NK-92 (cell line): Measurements from ENCODE around the gene DAB2IP.

Experiments
- DNase-seq: peaks from one replicate; lab custom pipeline; 2025; ENCODE audit not compliant: unreplicated experiment; lab: John Stamatoyannopoulos, UW

DAB2IP gene

DNA sequence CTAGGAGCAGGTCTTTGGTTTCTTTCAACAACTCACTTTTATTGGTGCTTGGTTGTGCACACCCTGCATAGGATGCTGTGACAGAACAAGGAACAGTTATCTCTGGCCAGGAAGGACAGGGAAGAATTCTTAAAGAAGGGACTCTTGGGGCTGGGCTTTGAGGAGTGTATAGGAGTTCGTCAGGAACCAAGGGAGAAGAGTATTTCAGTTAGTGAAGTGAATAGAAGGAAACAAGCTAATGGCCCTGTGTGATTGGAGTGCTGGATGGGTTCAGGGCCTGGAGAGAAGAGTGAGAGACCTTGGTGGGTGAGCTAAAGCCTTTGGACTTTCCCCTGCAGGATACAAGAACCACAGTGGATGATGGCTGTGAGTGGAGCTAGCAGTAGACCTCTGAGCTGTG, 32.2 kb downstream of the DAB2IP start:
- no peak for DNase-seq

DNA sequence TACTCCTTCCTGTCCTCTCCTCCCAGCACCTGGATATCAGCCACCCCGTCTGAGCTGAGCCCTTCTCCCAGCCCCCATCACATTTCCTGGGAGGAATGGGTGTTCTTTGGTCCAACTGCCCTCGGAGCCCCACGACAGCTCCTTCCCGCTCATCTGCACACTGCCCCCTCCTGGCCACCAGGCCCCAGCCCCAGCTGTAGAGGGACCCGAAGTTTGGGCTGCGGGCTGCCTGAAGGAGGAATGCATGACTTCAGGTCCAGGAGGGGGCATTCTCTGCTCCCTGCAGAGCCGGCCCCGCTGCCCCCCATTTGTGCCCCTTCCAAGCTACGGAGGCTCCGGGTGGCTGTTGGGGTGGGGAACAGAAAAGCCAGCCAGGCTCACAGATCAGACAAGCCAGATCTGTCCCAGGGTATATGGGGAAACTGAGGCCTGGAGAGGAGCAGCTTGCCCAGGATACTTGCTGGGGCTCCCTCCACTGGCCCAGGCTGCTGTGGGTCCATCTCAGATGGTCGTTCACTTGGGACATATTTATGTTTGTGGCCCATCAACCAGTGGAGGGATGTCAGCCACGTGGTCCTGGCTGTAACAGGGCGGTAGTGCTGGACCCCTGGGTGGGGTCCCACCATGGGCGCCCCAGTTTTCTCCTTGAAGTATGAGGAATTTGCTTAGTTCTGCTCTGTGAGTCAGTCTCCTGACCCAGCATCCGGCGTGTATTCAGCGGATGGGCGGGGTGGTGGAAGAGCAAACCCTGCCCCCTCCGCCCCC, 33.1 kb downstream of the DAB2IP start:
- no peak for DNase-seq

DNA sequence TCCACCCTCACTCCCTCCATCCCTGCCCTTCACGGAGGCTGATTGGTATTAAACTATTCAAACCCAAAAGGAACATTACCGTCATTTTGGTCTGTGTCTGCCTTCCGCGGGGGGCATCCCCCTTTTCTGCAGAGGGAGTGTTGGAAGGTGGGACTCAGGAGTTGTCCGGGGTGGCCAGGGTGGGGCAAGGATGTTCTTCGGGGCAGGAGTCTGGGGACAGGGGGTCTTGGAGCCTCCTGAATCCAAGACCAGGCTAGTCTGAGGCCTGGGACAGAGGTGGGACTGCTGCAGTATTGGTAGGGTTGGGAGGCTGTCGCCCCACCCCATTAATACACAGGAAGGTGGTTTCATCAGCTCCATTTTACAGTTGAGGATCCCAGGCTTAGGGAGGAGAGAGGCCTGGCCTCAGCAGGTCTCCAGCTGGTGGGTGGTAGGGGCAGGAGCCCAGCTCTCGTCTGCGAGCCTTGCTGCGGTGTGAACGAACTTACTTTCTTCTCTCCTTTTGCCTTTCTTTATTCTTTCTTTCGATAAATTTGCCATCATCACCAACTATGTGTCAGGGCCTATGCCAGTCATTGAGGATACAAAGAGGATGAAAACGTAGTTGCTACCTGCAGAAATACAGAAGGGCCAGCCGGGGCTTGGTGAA, 33.8 kb downstream of the DAB2IP start:
- DNase-seq, result no peak

DNA sequence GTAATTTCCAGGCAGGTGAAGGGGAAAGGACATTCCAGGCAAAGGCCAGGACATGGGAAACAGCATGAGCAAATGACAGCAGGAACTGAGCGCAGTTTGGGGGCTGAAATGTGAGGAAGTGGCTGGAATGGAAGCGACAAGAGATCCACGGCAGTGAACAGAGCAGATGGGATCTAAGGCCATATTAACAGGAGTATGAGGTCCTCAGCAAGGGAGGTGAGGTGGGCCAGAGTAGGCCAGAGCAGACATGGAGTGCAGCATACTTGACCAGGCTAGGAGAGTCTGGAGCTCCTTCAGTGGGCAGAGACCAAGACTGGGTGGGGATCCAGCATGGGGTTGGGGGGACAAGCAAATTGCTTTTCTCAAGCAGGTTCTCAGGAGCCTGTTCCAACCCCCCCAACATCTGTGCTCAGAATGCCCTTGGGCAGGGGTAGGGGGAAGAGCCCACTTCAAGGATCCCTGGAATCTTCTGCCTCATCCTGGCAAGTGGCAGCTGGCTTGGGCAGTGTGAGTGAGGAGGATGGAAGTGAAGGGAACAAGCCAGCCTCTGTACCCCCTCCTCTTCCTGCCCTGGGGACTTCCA, 34.5 kb downstream of the DAB2IP start:
- no peak for DNase-seq

DNA sequence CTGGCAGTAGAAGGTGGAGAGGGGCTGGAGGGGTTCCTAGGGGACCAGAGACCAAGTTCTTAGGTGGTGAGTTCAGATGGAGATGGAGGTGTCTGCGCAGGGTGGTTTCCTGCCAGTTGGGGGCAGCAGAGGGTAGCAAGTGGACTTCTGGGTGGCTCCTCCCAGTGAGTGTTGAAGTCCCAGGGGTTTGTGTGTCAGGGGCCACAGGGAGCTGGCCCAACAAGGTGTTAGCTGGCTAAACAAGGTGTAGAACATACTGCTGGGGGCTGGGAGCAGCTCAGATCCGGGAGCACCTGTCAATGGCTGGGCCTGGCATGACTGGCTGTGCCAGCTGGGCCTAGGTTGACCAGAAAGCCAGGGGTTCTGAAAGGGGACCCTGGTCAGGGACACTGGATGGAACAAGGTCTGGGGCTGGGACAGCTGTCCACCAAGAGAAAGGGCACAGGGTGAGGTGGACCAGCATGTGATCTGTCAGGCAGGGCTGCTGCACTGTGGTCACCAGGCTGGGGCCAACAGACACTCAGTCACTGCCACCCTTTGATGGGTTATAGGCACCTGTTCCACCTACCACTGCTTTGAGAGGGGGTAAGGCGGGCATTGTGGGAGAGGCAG, 35.6 kb downstream of the DAB2IP start:
- DNase-seq, result no peak

DNA sequence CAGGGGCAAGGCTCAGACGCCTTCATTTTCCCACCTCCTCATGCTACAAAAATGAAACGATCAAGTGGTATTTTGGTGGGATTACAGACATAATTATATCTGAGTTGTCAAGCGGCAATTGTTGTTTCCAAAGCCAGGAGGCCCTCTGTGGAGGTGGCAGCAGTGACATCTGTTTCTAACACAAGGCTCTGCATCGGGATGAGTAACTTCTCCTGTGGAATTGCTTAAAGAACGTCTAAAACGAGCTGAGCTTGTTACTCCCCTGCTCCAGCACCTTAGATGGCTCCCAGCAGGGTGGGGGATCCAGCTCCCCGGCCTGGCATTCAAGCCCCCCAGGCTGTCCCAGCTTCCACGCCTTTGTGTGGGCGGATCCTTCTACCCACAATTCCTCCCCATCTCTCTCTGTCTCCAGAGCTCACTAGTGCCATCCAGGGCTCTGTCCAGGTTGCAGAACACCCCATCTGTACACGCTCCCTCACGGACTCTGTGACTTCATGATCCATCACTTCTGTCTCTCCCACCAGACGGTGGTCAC, 36.8 kb downstream of the DAB2IP start:
- DNase-seq, result no peak

DNA sequence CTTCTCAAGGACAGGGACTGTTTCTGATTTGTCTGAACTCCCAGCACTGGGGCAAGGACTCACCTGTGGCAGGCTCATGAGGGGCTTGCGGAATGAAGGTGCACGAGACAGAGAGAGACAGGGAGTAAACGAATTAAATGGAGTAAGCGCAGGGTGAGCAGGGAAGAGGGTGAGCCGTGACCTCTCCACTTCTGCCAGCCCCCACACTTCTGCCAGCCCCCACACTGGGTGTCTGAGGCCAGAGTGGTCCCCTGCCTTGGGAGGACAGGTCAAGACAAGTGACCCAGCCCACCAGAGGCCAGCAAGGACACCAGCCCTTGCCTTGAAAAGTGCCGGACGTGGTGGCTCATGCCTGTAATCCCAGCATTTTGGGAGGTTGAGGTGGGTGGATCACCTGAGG, 37.2 kb downstream of the DAB2IP start:
- no peak for DNase-seq

DNA sequence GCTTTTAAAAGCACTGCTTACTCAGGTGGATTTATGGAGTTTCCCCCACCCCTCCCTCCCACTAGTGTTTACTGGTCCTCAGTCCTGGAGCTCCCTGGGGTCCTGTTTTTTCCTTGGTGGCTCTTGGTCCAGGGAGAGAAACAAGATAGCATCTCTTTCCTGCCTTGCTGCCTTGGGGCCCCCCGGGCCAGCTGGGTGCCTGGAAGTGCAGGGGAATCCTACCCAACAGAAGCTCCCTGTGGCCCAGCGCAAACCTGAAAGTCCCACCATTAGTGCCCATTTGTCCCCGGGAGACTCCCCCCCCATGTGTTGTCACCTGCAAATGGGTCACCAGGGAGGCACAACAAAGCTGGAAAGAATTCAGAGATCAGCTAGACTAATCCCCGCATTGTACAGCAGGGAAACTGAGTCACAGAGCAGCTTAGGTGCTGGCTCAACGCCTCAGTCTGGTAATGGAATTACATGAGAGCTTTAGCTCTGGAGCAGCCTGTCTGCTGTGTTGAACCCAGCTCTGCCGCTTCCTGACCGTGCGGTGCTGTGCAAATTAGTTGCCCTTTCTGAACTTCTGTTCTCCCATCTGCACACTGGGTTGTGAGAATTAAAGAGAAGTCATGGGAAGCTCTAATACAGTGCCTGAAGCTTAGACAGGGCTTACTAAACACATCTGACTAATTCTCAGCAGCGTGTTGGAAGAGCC, 38.2 kb downstream of the DAB2IP start:
- no peak for DNase-seq

DNA sequence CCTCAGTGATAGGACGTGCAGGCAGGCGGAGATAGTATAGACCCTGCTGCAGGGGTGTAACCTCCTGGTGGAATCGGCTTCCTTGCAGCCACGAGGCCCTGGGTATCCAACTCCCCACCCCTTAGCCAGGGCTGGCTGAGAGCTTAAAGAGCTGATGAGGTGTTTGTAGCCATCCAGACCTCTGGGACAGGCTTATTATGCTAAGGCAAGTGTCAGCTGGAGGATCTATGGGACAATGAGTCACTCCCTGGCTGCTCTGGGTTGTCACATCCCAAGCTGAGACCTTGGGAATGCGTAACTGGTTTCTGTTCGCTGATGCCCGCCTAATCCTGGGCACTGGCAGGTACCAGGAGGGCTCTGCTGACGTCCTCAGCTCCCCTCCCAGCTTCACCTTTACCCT, 38.9 kb downstream of the DAB2IP start:
- DNase-seq, result no peak

DNA sequence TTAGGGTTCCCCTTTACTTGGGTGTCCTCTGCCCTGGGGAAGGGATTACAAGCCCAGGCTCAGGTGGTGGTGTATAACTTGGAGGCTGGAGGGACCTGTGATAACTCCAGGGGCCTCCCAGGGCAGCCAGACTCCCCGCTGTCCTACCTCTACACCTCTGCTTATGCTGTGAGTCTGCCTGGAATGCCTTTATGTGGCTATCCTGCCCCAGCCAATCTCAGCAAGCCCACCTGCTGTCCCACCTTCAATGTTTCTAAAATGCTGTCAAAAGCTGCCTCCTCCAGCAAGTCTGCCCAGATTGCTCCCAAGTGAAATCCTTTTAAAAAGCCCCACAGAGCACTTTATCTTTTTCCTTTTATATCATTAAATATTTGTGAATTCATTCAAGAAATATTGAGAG, 39.3 kb downstream of the DAB2IP start:
- no peak for DNase-seq

DNA sequence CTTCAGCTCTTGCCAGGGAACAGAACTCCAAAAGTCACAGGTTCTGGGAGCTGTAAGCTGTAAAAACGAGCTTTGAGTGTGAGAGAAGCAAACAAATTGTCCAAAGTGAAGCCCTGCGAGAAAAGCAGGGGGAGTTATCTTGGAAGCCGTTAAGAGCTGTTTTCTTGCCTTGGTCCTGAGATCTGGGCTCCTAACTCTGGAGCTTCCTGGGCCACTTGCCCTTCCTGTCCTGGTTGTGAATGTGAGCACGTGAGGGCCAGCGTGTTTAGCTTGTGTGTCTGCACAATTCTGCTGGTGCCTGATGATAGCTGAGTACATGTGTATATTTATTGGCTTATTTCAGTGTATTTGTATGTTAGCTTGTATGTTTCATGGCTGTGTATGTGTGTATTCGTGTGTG, 40.5 kb downstream of the DAB2IP start:
- DNase-seq, result no peak

DNA sequence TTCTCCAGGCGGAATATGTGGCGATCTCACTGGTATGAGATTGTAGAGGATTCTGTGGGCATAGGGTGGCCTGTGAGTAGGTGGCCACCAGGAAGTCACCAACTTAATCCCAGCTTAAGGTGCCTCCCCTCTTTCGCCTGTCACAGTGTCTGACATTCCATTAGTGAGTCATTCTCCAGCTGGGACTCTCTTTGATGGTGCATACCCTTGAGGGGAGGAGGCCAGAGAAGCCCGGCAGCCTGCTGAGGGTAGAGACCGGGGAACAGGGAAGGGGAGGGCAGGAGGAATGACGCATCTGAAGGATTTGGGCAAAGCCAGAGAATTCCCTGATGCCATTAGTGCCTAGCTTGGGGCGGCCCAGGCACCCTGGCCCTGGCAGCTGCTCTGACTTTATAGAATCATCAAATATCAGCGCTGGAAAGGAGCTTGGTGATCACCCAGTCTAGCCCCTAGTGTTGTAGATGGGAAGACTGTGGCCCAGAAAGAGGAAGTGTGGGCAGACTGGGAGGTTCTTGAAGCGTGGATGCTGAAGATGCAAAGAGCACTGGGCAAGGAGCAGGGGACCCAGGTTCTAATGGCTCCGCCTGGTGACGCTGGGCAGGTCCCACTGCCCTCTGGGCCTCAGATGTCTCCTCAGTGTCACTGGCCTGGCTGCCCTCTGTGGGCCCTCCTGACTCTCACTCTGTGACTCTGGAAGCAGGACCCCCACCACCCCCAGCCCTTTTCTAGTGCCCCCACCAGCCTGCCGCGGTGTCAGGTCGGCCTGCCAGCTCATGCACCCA, 41.4 kb downstream of the DAB2IP start:
- DNase-seq, result no peak

DNA sequence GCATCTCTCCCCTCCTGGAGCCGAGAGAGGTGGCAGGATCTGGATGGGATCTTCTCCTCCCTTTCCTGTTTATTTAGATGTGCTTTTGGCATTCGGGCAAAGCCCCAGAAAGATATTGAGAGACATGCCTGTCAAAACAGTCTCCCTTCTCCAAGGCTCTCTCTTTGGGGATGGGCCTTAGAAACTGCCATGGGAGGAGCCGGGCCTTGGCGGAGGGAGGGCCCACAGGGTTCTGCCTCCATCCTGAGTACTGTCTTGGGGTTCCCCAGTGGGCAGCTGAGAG, 41.9 kb downstream of the DAB2IP start:
- DNase-seq, result no peak

DNA sequence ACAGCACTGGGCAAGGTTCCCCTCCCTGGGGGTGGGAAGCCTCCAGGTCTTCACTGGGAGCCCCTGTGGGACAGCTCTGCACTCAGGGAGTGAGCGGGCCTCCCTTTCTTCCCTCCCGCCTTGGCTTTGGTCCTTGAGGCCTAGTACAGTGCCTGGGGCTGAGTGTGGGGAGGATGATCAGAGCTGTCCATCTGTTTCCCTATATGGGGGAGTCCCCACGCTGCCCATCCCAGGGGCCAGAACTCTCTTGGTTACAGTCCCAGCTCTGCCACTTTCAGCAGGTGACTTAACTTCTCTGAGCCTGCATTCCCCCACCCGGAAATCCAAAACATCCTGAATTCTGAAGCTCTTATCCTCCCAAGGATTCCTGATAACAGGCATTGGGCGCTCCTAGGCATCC, 42.6 kb downstream of the DAB2IP start:
- no peak for DNase-seq

DNA sequence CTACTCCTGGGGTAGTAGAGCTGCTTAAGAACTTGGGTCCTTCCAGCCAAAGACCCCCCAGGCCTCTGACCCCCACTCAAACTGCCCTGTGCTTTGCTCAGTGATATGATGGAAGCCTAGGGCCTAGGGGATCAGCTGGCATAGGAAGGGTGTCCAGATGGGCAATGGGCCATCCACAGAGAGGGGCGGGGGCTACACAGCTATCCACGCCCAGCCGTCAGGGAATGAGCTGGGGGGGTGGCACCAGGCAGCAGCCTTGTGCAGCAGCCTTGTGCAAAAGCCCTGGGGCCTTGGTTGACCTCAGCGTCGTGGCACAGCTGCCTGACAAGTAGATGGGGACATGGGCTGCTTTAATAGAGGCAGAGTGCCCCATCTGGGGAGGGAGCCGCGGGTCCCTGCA, 43.2 kb downstream of the DAB2IP start:
- DNase-seq, result no peak

DNA sequence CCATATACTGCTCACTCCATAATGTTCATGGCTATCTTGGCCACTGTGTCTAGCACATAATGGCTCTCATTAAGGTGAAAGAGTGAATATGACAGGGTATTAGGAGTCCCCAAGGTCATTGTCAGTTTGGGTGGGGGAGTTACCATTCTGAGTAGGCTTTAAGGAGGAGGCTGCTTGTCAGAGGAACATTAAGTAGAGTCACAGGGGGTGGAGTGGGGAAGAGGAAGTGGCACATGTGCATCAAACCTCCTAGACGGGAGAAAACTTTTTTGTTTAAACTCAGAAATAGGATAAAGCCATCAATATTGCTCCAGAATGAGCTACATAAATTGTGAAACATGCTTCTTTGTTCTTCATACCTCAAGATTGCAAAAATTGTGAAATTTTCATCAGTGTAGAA, 45.5 kb downstream of the DAB2IP start:
- DNase-seq, result no peak

DNA sequence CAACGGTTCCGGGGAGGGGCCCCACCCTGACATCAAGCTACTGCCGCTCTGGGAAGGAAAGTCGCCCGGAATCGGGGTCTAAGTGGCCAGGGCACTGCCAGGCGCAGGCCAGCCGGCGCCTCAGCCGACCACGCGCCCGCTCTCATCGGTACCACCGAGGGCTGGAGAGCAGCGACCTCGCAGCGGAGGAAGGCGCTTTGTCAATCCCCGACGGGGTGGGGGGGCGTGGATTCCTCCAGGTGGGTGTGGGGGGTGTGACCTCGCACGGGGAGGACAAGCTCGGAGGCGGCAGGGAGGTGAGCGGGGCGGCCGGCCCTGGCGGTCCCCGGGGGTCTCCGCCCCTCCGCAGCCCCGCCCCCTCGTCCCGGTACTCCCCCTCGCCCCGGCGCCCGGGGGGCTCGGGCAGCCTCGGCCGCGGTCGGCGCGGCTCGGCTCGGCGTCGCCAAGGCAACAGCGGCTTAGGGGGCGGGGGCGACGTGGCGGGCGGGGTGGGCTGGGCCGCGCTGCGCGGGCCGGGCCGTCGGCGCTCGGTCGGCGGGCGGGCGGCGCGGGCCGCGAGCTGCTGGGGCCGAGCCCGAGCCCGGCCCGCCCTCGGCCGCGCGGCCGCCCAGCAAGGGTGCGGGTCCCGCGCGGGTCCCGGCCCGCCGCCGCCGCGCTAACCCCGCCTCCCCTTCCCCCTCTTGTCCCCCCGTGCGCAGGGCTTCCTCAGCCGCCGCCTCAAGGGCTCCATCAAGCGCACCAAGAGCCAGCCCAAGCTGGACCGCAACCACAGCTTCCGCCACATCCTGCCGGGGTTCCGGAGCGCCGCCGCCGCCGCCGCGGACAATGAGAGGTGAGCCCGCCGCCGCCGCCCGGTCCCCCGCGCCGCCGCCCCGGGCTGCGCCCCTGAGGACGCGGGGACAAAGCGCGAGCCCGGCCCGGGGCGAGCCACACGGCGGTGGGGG, 47.5 kb downstream of the DAB2IP start:
- DNase-seq, result no peak

DNA sequence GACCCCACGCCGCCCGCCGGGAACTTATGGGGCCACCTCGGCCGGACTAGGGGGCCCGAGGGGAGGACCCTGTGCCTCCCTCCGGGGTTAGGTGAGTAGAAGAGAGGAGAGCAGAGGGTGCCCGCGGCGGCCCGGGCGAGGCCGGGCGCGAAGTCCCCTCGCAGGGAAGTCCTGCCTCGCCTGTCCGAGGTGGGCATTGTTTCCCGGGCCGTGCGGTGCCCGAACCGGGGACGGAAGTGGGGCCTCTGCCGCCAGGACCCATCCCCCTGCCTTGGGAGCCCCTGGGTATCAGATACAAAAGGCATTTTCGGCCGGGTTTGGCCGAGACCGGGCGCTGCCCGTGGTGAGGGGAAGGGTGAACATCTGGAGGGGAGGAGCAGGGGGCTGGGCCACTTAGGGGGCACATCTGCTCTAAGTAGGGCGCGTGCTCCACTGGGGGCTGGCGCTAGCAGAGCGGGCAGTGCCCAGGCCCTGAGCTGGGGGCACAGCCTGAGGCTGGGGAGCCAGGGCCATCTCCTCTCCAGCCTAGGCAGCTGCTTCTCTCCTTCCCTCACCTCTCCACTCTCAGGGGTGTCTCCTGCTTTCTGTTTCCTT, 48.2 kb downstream of the DAB2IP start:
- DNase-seq, result no peak

DNA sequence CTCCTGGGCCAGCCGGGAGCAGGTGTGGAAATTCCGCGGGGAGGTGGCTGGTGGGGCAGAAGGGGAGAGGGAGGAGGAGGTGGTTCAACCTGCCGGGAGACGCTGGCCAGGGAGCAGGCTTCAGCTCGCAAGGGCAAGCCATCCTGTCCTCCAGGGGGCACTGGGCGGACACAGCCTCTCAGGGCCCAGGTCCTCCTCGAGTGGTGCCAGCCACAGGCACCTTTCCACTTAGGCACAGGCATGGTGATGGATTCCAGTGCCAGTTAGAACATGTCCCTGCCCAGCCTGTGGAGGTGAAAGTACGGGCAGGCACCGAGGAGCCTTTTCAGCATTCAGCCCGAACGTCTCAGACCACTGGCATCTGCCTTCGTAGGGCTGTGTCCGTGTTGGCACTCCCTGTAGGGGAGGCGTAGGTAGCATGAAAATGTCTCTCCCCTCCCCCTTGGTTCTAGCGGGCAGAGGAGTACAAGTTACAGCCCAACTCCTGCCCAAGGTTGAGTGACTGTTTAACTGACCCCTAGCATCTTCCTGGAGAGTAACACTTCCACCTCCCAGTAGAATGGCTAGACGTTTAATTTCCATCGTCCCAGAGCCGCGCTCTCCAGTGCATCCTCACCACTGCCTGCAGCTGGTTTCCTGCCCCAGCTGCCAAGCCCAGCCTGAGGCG, 48.9 kb downstream of the DAB2IP start:
- no peak for DNase-seq
